Right atrium auricular region (tissue), 2 donors: ENCODE measurements around the gene PDF. TPM values are rescaled to one million over a fixed set of nuclear protein-coding genes. Genes with fewer than 3 reads are reported as not detected.

Experiments used
- DNase-seq: peaks from one replicate; pipeline ENCODE4 v3.0.0-alpha.2; 2019; ENCODE audit warnings: low spot score
- H3K27ac ChIP-seq, 2 donors: fragments of 200-600 bp; sonication (generic); 1 replicate in 1 of 2; 2 replicates in 1 of 2; pipeline ENCODE4 v1.5.1; 2016 to 2019
- H3K27me3 ChIP-seq, 2 donors: fragments of 200-600 bp; sonication (generic); one replicate each; pipeline versions ENCODE4 v1.5.1 to v1.6.0; 2017 to 2019
- H3K36me3 ChIP-seq: fragments of 200-600 bp; sonication (generic); one replicate; pipeline ENCODE4 v1.5.1; 2016
- H3K4me1 ChIP-seq, 2 donors: fragments of 200-600 bp; sonication (generic); one replicate each; pipeline versions ENCODE4 v1.5.1 to v1.6.0; 2017 to 2019
- H3K4me3 ChIP-seq, 2 donors: fragments of 200-600 bp; sonication (generic); 1 replicate in 1 of 2; 2 replicates in 1 of 2; pipeline ENCODE4 v1.5.1; 2017 to 2019; ENCODE audit warnings: mild to moderate bottlenecking in 1 of 2, moderate library complexity in 1 of 2
- H3K9me3 ChIP-seq, 2 donors: fragments of 200-600 bp; sonication (generic); one replicate each; pipeline ENCODE4 v1.5.1; 2019
- total RNA-seq, 2 donors: library from RNA; depleted of rRNA; stranded (reverse); fragments of >200 nt; gene quantifications; one replicate each; pipeline ENCODE4 v1.1.0, GENCODE V29; 2016
- TF ChIP-seq, protein P1 (sequence below), 2 donors: fragments of 200-600 bp; sonication (generic); IDR thresholded peaks; one replicate each; pipeline ENCODE4 v1.5.1; 2019; ENCODE audit warnings: antibody characterized with exemption in 2 of 2

Gene PDF
- total RNA-seq, 2 donors from 2014 or later: 11.8 to 12.8 TPM

- Histone ChIP-seq H3K9me3 (no peaks in the 10 kb centered on the region), H3K4me3 (no peak overlapping the region), H3K4me1 (peaks cover 0 to 5% of the 10 kb centered on the region in 2 donors), H3K27ac (no peak overlapping the region), H3K27me3 (no peaks in the 10 kb centered on the region), H3K36me3 (no peaks in the 10 kb centered on the region)
- TF ChIP-seq, protein P1, sequence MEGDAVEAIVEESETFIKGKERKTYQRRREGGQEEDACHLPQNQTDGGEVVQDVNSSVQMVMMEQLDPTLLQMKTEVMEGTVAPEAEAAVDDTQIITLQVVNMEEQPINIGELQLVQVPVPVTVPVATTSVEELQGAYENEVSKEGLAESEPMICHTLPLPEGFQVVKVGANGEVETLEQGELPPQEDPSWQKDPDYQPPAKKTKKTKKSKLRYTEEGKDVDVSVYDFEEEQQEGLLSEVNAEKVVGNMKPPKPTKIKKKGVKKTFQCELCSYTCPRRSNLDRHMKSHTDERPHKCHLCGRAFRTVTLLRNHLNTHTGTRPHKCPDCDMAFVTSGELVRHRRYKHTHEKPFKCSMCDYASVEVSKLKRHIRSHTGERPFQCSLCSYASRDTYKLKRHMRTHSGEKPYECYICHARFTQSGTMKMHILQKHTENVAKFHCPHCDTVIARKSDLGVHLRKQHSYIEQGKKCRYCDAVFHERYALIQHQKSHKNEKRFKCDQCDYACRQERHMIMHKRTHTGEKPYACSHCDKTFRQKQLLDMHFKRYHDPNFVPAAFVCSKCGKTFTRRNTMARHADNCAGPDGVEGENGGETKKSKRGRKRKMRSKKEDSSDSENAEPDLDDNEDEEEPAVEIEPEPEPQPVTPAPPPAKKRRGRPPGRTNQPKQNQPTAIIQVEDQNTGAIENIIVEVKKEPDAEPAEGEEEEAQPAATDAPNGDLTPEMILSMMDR (IDR thresholded peaks at IDR 0.05): no peak
- DNase-seq: no peak
Measured at GRCh38 chr16:69277413-69277812, 53.0 kb downstream of the PDF start.

Other genes with a start within 250 kb of the PDF start
- under 1 TPM; 0.11 to 0.28 TPM for gene HAS3, start 224.9 kb downstream of the PDF start, total RNA-seq
- gene CHTF8, start 198.0 kb downstream of the PDF start, total RNA-seq: 10 to 100 TPM; 49.4 to 60.5 TPM
- 10 to 100 TPM; 11.4 to 29.6 TPM for gene UTP4, start 197.9 kb downstream of the PDF start, total RNA-seq
- 10 to 100 TPM; 12.3 to 35.1 TPM for gene SNTB2, start 143.4 kb downstream of the PDF start, total RNA-seq
- 10 to 100 TPM; 25.4 to 36.4 TPM for gene VPS4A, start 19.2 kb downstream of the PDF start, total RNA-seq
- gene COG8, start 9.0 kb upstream of the PDF start, total RNA-seq: 10 to 100 TPM; 24.4 to 31.8 TPM
- gene NIP7, start 9.2 kb upstream of the PDF start, total RNA-seq: 1 to 10 TPM; 5.9 to 6.6 TPM
- gene TMED6, start 21.2 kb upstream of the PDF start, total RNA-seq: not detected
- gene TERF2, start 55.4 kb upstream of the PDF start, total RNA-seq: 10 to 100 TPM; 17.1 to 19.2 TPM
- 10 to 100 TPM; 29.4 to 31.9 TPM for gene CYB5B, start 94.0 kb upstream of the PDF start, total RNA-seq
- 10 to 100 TPM; 16.4 to 22.6 TPM for gene NFAT5, start 235.4 kb upstream of the PDF start, total RNA-seq